Neuronal stem cell (in vitro differentiated cells): Measurements from ENCODE around the gene ZBTB20.

ENCODE experiments used
- DNase-seq: peaks from one replicate; pipeline ENCODE4 v3.0.0-alpha.2; 2013; ENCODE audit warnings: low spot score
- H2AFZ ChIP-seq: one replicate; pipeline ENCODE4 v1.6.1; 2013; ENCODE audit warnings: mild to moderate bottlenecking, low read length, inconsistent platforms
- H2AK5ac ChIP-seq: 2 replicates; pipeline ENCODE4 v1.6.1; 2013; ENCODE audit warnings: low read depth, mild to moderate bottlenecking, inconsistent platforms, low read length, moderate library complexity, mixed read lengths
- H2BK120ac ChIP-seq: 2 replicates; pipeline ENCODE4 v1.6.1; 2013; ENCODE audit warnings: low read depth, mild to moderate bottlenecking, inconsistent platforms, low read length, moderate library complexity, mixed read lengths
- H2BK12ac ChIP-seq: one replicate; pipeline ENCODE4 v1.6.1; 2013; ENCODE audit warnings: low read length, inconsistent platforms
- H2BK15ac ChIP-seq: 2 replicates; pipeline ENCODE4 v1.6.1; 2013; ENCODE audit warnings: mild to moderate bottlenecking, low read length, inconsistent platforms, mixed read lengths
- H2BK5ac ChIP-seq: one replicate; pipeline ENCODE4 v1.6.1; 2013; ENCODE audit warnings: inconsistent platforms, mild to moderate bottlenecking, low read length, moderate library complexity
- H3K14ac ChIP-seq: one replicate; pipeline ENCODE4 v1.6.1; 2013; ENCODE audit warnings: low read length, inconsistent platforms
- H3K18ac ChIP-seq: 2 replicates; pipeline ENCODE4 v1.6.1; 2013; ENCODE audit warnings: low read length, inconsistent platforms
- H3K23ac ChIP-seq: 2 replicates; pipeline ENCODE4 v1.6.1; 2013; ENCODE audit warnings: low read depth, mild to moderate bottlenecking, mixed read lengths, low read length, inconsistent platforms; ENCODE audit not compliant: poor library complexity
- H3K27ac ChIP-seq: replicated peaks from 3 replicates; pipeline ENCODE4 v1.5.1; 2013; ENCODE audit warnings: low read length, inconsistent platforms
- H3K27me3 ChIP-seq, 3 experiments: 2 replicates each; pipeline ENCODE4 v1.6.1; 2013; ENCODE audit warnings: low read length in 3 of 3, mild to moderate bottlenecking in 2 of 3, inconsistent platforms in 1 of 3, low read depth in 1 of 3, mixed read lengths in 1 of 3, moderate library complexity in 1 of 3; ENCODE audit not compliant: control insufficient read depth in 3 of 3, insufficient read depth in 3 of 3
- H3K36me3 ChIP-seq, 2 donors: replicated peaks in 1 of 2; 2 replicates each; pipeline ENCODE4 v1.6.1; 2013; ENCODE audit warnings: low read length in 2 of 2; ENCODE audit not compliant: control insufficient read depth in 2 of 2, insufficient read depth in 2 of 2
- H3K4ac ChIP-seq: 2 replicates; pipeline ENCODE4 v1.6.1; 2013; ENCODE audit warnings: inconsistent platforms, mild to moderate bottlenecking, low read length, moderate library complexity
- H3K4me1 ChIP-seq, 2 donors: 1 replicate in 1 of 2; 2 replicates in 1 of 2; pipeline ENCODE4 v1.6.1; 2013; ENCODE audit warnings: low read length in 2 of 2, low read depth in 1 of 2; ENCODE audit not compliant: control insufficient read depth in 2 of 2, insufficient read depth in 1 of 2
- H3K4me2 ChIP-seq: one replicate; pipeline ENCODE4 v1.6.1; 2013; ENCODE audit warnings: mild to moderate bottlenecking, low read length, inconsistent platforms; ENCODE audit not compliant: insufficient read depth, poor library complexity, severe bottlenecking
- H3K4me3 ChIP-seq, 2 donors: 2 replicates each; pipeline ENCODE4 v1.5.1; 2013; ENCODE audit warnings: low read length in 2 of 2, mild to moderate bottlenecking in 2 of 2, inconsistent platforms in 1 of 2, moderate library complexity in 1 of 2
- H3K79me1 ChIP-seq: one replicate; pipeline ENCODE4 v1.6.1; 2013; ENCODE audit warnings: low read depth, mild to moderate bottlenecking, inconsistent platforms, low read length, moderate library complexity
- H3K9ac ChIP-seq: one replicate; pipeline ENCODE4 v1.6.1; 2013; ENCODE audit warnings: mild to moderate bottlenecking, low read depth, low read length, inconsistent platforms; ENCODE audit not compliant: poor library complexity
- H3K9me3 ChIP-seq, 2 donors: replicated peaks in 1 of 2; 2 replicates each; pipeline versions ENCODE3 to v1.6.1; 2013; ENCODE audit warnings: low read length in 2 of 2, mild to moderate bottlenecking in 2 of 2, inconsistent platforms in 1 of 2, low read depth in 1 of 2, mixed read lengths in 1 of 2, moderate library complexity in 1 of 2; ENCODE audit not compliant: control insufficient read depth in 2 of 2, insufficient read depth in 1 of 2
- H4K8ac ChIP-seq: one replicate; pipeline ENCODE4 v1.6.1; 2013; ENCODE audit warnings: low read depth, mild to moderate bottlenecking, inconsistent platforms, low read length, moderate library complexity
- H4K91ac ChIP-seq: one replicate; pipeline ENCODE4 v1.6.1; 2013; ENCODE audit warnings: low read length, low read depth, mild to moderate bottlenecking, inconsistent platforms; ENCODE audit not compliant: poor library complexity
- WGBS, 2 donors: extraction: QIAGEN DNeasy Blood & Tissue Kit; methylation state at CpG; one replicate each; pipeline ENCODE4 v1.1.7; 2013; ENCODE audit warnings: missing lambda C conversion rate in 2 of 2, mixed read lengths in 1 of 2; ENCODE audit not compliant: insufficient read length in 2 of 2, insufficient replicate concordance in 1 of 2; ENCODE audit errors: extremely low coverage in 2 of 2; 5-methylcytosine and 5-hydroxymethylcytosine counted together

Gene ZBTB20

DNA sequence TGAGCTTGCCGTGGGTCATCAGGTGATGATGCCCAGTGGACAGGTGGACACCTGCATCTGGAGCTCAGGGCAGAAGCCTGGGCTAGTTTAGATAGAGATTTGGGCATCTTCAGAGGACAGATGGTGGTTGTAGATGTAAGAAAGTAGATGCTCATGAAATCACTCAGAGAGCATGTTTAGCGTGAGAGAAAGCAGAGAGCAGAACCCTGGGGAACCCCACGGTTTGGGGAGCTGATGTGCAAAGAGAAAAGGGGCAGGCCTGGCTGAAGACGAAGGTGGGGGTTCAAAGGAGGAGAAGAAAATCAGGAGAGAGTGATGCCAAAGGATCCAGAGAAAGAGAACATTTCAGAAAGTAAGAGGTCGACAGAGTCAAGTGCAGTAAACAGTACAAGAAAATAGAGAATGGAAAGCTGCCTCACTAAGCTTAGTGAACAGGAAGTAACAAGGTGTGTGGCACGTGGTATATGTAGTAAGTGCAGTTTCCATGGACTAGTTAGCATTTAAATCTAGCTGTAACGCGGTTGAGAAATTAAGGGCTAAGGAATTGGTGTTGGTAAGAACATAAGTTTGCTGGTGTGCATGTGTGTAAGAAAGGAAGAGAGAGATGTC lies 839.8 kb downstream of the ZBTB20 start:
- H3K36me3 ChIP-seq: no peaks in the 10 kb centered on the region
- no peak overlapping the region for H3K9ac ChIP-seq
- no peaks in the 10 kb centered on the region for H3K79me1 ChIP-seq

DNA sequence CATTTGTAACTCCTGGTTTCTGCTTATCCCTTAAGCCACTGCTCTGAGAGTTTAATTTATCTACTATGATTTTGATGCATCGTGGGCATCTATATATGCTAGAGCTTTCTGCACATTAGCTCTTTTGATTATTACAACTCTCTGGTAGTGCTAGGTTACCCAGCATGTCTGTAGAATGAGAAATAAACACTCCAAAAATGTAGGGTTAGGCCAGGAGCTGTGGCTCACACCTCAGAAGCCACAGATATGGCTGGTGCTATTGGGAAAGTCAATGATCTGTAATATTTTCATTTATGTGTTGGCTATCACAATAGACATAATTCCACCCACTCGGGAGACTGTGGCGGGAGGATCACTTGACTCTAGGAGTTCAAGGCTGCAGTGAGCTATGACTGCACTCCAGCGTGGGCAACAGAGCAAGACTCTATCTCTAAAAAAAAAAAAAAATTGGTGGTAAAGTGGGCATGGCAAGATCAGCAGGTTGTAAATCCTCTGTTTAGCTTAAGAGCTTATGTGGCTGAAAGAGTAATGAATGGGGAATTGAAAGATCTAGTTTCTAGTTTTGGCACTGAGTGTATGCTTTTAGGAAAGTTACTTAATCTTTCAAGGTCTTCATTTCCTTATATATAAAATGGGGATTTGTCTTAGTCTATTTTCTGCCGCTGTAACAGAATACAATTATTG lies 847.0 kb downstream of the ZBTB20 start:
- no peak overlapping the region for H3K27ac ChIP-seq
- H2AFZ ChIP-seq: no peak overlapping the region
- H3K23ac ChIP-seq: no peak overlapping the region
- H4K8ac ChIP-seq: no peak overlapping the region
- no CpG with 5 or more reads among the region's 5 CpGs for WGBS, 2 donors
- no peak overlapping the region for H3K14ac ChIP-seq
- no peak overlapping the region for H2AK5ac ChIP-seq
- no peak overlapping the region for H4K91ac ChIP-seq
- no peaks in the 10 kb centered on the region for H3K27me3 ChIP-seq
- H2BK15ac ChIP-seq: no peak overlapping the region
- no peak overlapping the region for H3K18ac ChIP-seq
- H2BK120ac ChIP-seq: no peak overlapping the region
- DNase-seq: no peak
- H3K4ac ChIP-seq: no peak overlapping the region
- no peaks in the 10 kb centered on the region for H3K36me3 ChIP-seq
- no peak overlapping the region for H2BK5ac ChIP-seq
- H3K9me3 ChIP-seq: no peaks in the 10 kb centered on the region
- H3K4me1 ChIP-seq: no peaks in the 10 kb centered on the region
- no peak overlapping the region for H3K9ac ChIP-seq
- H3K4me2 ChIP-seq: no peak overlapping the region
- H2BK12ac ChIP-seq: no peak overlapping the region
- H3K79me1 ChIP-seq: no peaks in the 10 kb centered on the region
- no peak overlapping the region for H3K4me3 ChIP-seq

More for the DNA sequence above, 839.8 kb downstream of the ZBTB20 start:
- Histone ChIP-seq H3K4ac (no peak overlapping the region), H2AFZ (no peak overlapping the region), H3K23ac (no peak overlapping the region), H2AK5ac (no peak overlapping the region), H3K27me3 (no peaks in the 10 kb centered on the region), H2BK120ac (no peak overlapping the region), H3K4me1 (no peaks in the 10 kb centered on the region), H3K18ac (no peak overlapping the region), H2BK12ac (no peak overlapping the region), H3K4me3 (no peak overlapping the region), H3K9me3 (no peaks in the 10 kb centered on the region), H2BK15ac (no peak overlapping the region), H2BK5ac (no peak overlapping the region), H3K4me2 (no peak overlapping the region), H4K91ac (no peak overlapping the region), H3K14ac (no peak overlapping the region), H3K27ac (no peak overlapping the region), H4K8ac (no peak overlapping the region)
- no peak for DNase-seq
- no CpG with 5 or more reads among the region's 8 CpGs for WGBS, 2 donors

DNA sequence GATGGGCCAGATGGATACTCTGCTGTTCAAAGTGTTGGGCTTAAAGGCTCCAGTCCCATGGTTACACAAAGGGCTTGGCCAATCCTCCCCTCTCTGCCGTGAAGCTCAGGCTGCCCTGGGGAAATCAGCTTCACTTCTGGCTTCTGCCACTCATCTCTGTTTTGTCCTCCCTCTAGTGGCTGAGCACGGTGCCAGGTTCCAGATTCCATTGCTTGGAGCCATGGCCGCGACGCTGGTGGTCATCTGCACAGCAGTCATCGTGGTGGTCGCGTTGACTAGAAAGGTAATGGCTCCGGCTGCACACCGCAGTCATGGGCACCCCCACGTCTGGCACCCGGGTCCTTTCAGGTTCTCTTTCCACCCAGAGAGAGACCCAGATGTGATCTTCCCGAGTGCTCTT lies 847.7 kb downstream of the ZBTB20 start:
- Histone ChIP-seq H2BK12ac (no peak overlapping the region), H2BK120ac (no peak overlapping the region), H3K4me2 (no peak overlapping the region), H3K27me3 (no peaks in the 10 kb centered on the region), H3K79me1 (no peaks in the 10 kb centered on the region), H3K14ac (no peak overlapping the region), H2AK5ac (no peak overlapping the region), H4K91ac (no peak overlapping the region), H3K4ac (no peak overlapping the region), H2BK5ac (no peak overlapping the region), H3K18ac (peak overlapping the region; percentile 54), H4K8ac (no peak overlapping the region), H2BK15ac (no peak overlapping the region), H3K9me3 (no peaks in the 10 kb centered on the region), H3K23ac (peak overlapping the region; percentile 39), H3K4me3 (no peak overlapping the region), H3K36me3 (no peaks in the 10 kb centered on the region), H2AFZ (no peak overlapping the region), H3K27ac (no peak overlapping the region), H3K4me1 (no peaks in the 10 kb centered on the region), H3K9ac (peak overlapping the region; percentile 32)
- WGBS, 2 donors: no CpG with 5 or more reads among the region's 13 CpGs
- DNase-seq: no peak

DNA sequence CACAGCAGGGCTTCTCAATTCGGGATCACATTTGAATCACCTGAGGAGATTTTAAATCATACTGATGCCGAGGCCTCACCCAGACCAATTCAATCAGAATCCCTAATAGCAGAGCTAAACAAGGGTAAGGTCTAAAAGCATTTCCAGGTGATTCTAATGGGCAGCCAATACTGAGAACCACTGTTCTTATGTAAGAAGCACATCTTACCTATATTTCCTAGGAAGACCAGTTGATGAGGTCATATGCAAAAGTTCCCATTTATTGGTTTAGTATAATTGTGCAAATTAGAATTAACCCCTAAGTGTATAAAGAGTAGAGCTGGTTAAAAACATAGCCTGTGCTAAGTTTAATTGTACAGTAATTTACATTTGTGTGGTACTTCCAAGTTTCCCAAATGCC lies 851.1 kb downstream of the ZBTB20 start:
- Histone ChIP-seq H3K4ac (no peak overlapping the region), H3K79me1 (no peaks in the 10 kb centered on the region), H3K4me3 (no peak overlapping the region), H2AFZ (no peak overlapping the region), H3K27ac (no peak overlapping the region), H3K4me2 (no peak overlapping the region), H2BK120ac (no peak overlapping the region), H4K8ac (no peak overlapping the region), H4K91ac (no peak overlapping the region), H3K18ac (no peak overlapping the region), H2AK5ac (no peak overlapping the region), H3K9me3 (no peaks in the 10 kb centered on the region), H3K27me3 (no peaks in the 10 kb centered on the region), H2BK15ac (no peak overlapping the region), H3K4me1 (peaks cover 0 to 2% of the 10 kb centered on the region in 2 donors), H2BK12ac (no peak overlapping the region), H2BK5ac (no peak overlapping the region), H3K9ac (no peak overlapping the region), H3K36me3 (no peaks in the 10 kb centered on the region), H3K23ac (no peak overlapping the region), H3K14ac (no peak overlapping the region)
- DNase-seq: no peak
- WGBS, 2 donors: no CpG with 5 or more reads among the region's 2 CpGs
